ENCODE measurements around the gene CACNA2D1.

- TF ChIP-seq CTCF (IDR thresholded peaks at IDR 0.05) (no peak), POLR2A (IDR thresholded peaks at IDR 0.05) (no peak)
Observed at GRCh38 chr7:82035456-82035855, 408.1 kb downstream of the CACNA2D1 start.
